DOHH2 (cell line): ENCODE results near the gene UBR7.

Source experiments
- CTCF ChIP-seq: fragments of 200-600 bp; sonication (generic); IDR thresholded peaks from one replicate; pipeline ENCODE4 v1.5.1; 2014; ENCODE audit warnings: antibody characterized with exemption, mild to moderate bottlenecking, low read depth, low read length; ENCODE audit not compliant: poor library complexity, severe bottlenecking
- EZH2phosphoT487 ChIP-seq: fragments of 200-600 bp; sonication (generic); IDR thresholded peaks from 2 replicates; pipeline ENCODE4 v1.6.1; 2017; ENCODE audit warnings: borderline replicate concordance, mild to moderate bottlenecking, antibody characterized with exemption, low read length, moderate library complexity, mixed read lengths

GRCh38 chr14:93232159-93232558 is 25.1 kb downstream of the UBR7 start:
- TF ChIP-seq CTCF (no peak), EZH2phosphoT487 (no peak)
